Neural cell (in vitro differentiated cells): ENCODE results near the gene AGPAT2. TPM values are rescaled to one million over a fixed set of nuclear protein-coding genes. Genes with fewer than 3 reads are reported as not detected.

Experiments used
- H2AFZ ChIP-seq: fragments of 200-600, 300-800 bp; sonication (generic), shearing (Covaris generic); 2 replicates; pipeline ENCODE4 v1.6.0; 2014; ENCODE audit warnings: low read depth, mild to moderate bottlenecking, antibody characterized with exemption, low read length, moderate library complexity
- H3F3A ChIP-seq: fragments of 200-600 bp; shearing (Covaris generic); 2 replicates; pipeline ENCODE4 v1.6.1; 2016; ENCODE audit warnings: mild to moderate bottlenecking, moderate library complexity, mixed read lengths, antibody characterized with exemption, low read length; ENCODE audit not compliant: insufficient read depth, poor library complexity, severe bottlenecking
- H3K27ac ChIP-seq: fragments of 200-600, 300-800 bp; sonication (generic), shearing (Covaris generic); 2 replicates; pipeline ENCODE4 v1.5.1; 2014; ENCODE audit warnings: mild to moderate bottlenecking, low read length, moderate library complexity
- H3K27me3 ChIP-seq: fragments of 300-800, 200-600 bp; sonication (generic), shearing (Covaris generic); 2 replicates; pipeline ENCODE4 v1.6.0; 2014; ENCODE audit warnings: mild to moderate bottlenecking, low read depth, low read length, moderate library complexity; ENCODE audit not compliant: insufficient read depth
- H3K36me3 ChIP-seq: fragments of 300-800, 200-600 bp; sonication (generic), shearing (Covaris generic); 2 replicates; pipeline ENCODE4 v1.5.1; 2014; ENCODE audit warnings: mild to moderate bottlenecking, antibody characterized with exemption, low read length, moderate library complexity; ENCODE audit not compliant: insufficient read depth
- H3K4me2 ChIP-seq: fragments of 300-800, 200-600 bp; sonication (generic), shearing (Covaris generic); 2 replicates; pipeline ENCODE4 v1.6.0; 2014; ENCODE audit warnings: mild to moderate bottlenecking, low read length
- H3K4me3 ChIP-seq: fragments of 300-800, 200-600 bp; sonication (generic), shearing (Covaris generic); 2 replicates; pipeline ENCODE4 v1.5.1; 2014; ENCODE audit warnings: mild to moderate bottlenecking, low read length, moderate library complexity
- H3K79me2 ChIP-seq: fragments of 200-600 bp; shearing (Covaris generic); replicated peaks from 2 replicates; pipeline ENCODE4 v1.6.0; 2014; ENCODE audit warnings: mild to moderate bottlenecking, low read length, moderate library complexity; ENCODE audit not compliant: insufficient read depth
- H3K9ac ChIP-seq: fragments of 300-800, 200-600 bp; sonication (generic), shearing (Covaris generic); 2 replicates; pipeline ENCODE4 v1.6.1; 2016; ENCODE audit warnings: mild to moderate bottlenecking, low read length, mixed read lengths
- H3K9me2 ChIP-seq: fragments of 200-600 bp; shearing (Covaris generic); 2 replicates; pipeline ENCODE4 v1.6.1; 2016; ENCODE audit warnings: mild to moderate bottlenecking, low read length, mixed read lengths; ENCODE audit not compliant: insufficient read depth
- H3K9me3 ChIP-seq: fragments of 200-600, 300-800 bp; sonication (generic), shearing (Covaris generic); 2 replicates; pipeline ENCODE4 v1.6.1; 2016; ENCODE audit warnings: mild to moderate bottlenecking, mixed run types, low read length, moderate library complexity, mixed read lengths
- H4K20me1 ChIP-seq: fragments of 200-600 bp; shearing (Covaris generic); 2 replicates; pipeline ENCODE4 v1.6.1; 2016; ENCODE audit warnings: mild to moderate bottlenecking, mixed run types; ENCODE audit not compliant: insufficient read depth
- CTCF ChIP-seq: fragments of 450-650 bp; IDR thresholded peaks from 2 replicates; pipeline ENCODE4 v1.5.1; 2014; ENCODE audit warnings: antibody characterized with exemption, mild to moderate bottlenecking, moderate library complexity; ENCODE audit not compliant: poor library complexity, severe bottlenecking
- EP300 ChIP-seq: fragments of 450-650 bp; conservative IDR thresholded peaks from 2 replicates; pipeline ENCODE4 v1.6.1; 2014; ENCODE audit warnings: antibody characterized with exemption, mild to moderate bottlenecking, moderate library complexity; ENCODE audit not compliant: poor library complexity, severe bottlenecking
- EZH2 ChIP-seq: fragments of 200-600, 300-800 bp; shearing (Covaris generic), sonication (generic); IDR thresholded peaks from 2 replicates; pipeline ENCODE4 v1.6.1; 2014; ENCODE audit warnings: antibody characterized with exemption, low read length, borderline replicate concordance, mild to moderate bottlenecking; ENCODE audit not compliant: insufficient read depth, poor library complexity, severe bottlenecking
- MXI1 ChIP-seq: fragments of 450-650 bp; conservative IDR thresholded peaks from 2 replicates; pipeline ENCODE4 v1.6.1; 2014; ENCODE audit warnings: antibody characterized with exemption, mild to moderate bottlenecking; ENCODE audit not compliant: poor library complexity, severe bottlenecking
- POLR2AphosphoS5 ChIP-seq: IDR thresholded peaks from 2 replicates; pipeline ENCODE4 v1.6.1; 2012
- RAD21 ChIP-seq: fragments of 450-650 bp; conservative IDR thresholded peaks from 2 replicates; pipeline ENCODE4 v1.6.1; 2014; ENCODE audit warnings: antibody characterized with exemption, mild to moderate bottlenecking, moderate library complexity
- REST ChIP-seq: IDR thresholded peaks from 2 replicates; pipeline ENCODE4 v1.6.1; 2012; ENCODE audit warnings: borderline replicate concordance
- SMC3 ChIP-seq: fragments of 450-650 bp; conservative IDR thresholded peaks from 2 replicates; pipeline ENCODE4 v1.6.1; 2014; ENCODE audit warnings: antibody characterized with exemption, mild to moderate bottlenecking, moderate library complexity; ENCODE audit not compliant: poor library complexity
- TAF1 ChIP-seq: IDR thresholded peaks from 2 replicates; pipeline ENCODE4 v1.6.1; 2012; ENCODE audit warnings: low read depth
- polyA plus RNA-seq: library from polyadenylated mRNA; depleted of rRNA; stranded (reverse); fragments of >200 nt; gene quantifications from 2 replicates; pipeline ENCODE4 v1.2.3, GENCODE V29; 2014
- small RNA-seq, 3 experiments: library from RNA; depleted of rRNA; stranded (forward); fragments of <200 nt; gene quantifications; one replicate each; pipeline ENCODE3, GENCODE V24; 2012

The AGPAT2 gene
- polyA plus RNA-seq, 1 donor from 2014 or later, result 1.3 TPM

DNA sequence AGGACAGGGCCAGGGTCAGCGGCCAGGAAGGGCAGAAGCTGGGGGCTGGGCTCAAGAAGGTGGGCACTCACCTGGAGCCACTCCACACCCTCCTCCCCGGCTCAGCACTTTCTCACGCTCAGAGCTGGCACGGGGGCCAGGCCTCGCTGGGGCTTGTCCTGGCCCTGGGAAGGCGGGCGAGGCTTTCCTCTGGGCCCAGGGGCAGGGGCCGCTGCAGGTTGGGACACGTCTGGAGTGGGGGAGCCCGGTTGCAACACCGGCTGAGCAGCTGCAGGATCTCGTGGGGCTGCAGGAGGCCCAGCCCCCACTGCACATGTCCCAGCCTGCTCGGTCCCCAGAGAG, 63.4 kb downstream of the AGPAT2 start:
- Histone ChIP-seq H3K9ac (no peak overlapping the region), H3K79me2 (no peaks in the 10 kb centered on the region), H3F3A (no peaks in the 10 kb centered on the region), H3K36me3 (no peaks in the 10 kb centered on the region), H2AFZ (no peak overlapping the region), H3K4me3 (no peak overlapping the region), H3K9me2 (no peaks in the 10 kb centered on the region), H3K27me3 (no peaks in the 10 kb centered on the region), H4K20me1 (no peaks in the 10 kb centered on the region), H3K27ac (no peak overlapping the region), H3K9me3 (no peaks in the 10 kb centered on the region), H3K4me2 (no peak overlapping the region)
- TF ChIP-seq MXI1 (no peak), REST (no peak), EZH2 (no peak), EP300 (no peak), SMC3 (no peak), CTCF (no peak), RAD21 (no peak), TAF1 (no peak), POLR2AphosphoS5 (no peak)

Small RNA genes within 50 kb of the gene (small RNA-seq; reads per million reads assigned to genes)
- gene MIR126, result 346 to 398 (median 359) reads per million in 3 experiments

Other genes with a start within 250 kb of the AGPAT2 start
- gene INPP5E, start 247.6 kb downstream of the AGPAT2 start, polyA plus RNA-seq, result 17.9 and 24.0 TPM in 2 replicates
- gene SEC16A, start 204.4 kb downstream of the AGPAT2 start, polyA plus RNA-seq, result 15.4 and 21.8 TPM in 2 replicates
- gene NOTCH1, start 141.4 kb downstream of the AGPAT2 start, polyA plus RNA-seq, result 0.15 and 0.32 TPM in 2 replicates
- 8.2 and 12.5 TPM in 2 replicates for gene EGFL7, start 24.5 kb downstream of the AGPAT2 start, polyA plus RNA-seq
- 65.1 and 78.7 TPM in 2 replicates for gene DIPK1B, start 25.1 kb upstream of the AGPAT2 start, polyA plus RNA-seq
- not detected in 2 replicates for gene LCN10, start 55.5 kb upstream of the AGPAT2 start, polyA plus RNA-seq
- gene LCN6, start 61.1 kb upstream of the AGPAT2 start, polyA plus RNA-seq, result not detected in 2 replicates
- gene LCN8, start 70.8 kb upstream of the AGPAT2 start, polyA plus RNA-seq, result not detected in 2 replicates
- not detected in 2 replicates for gene LCN15, start 77.1 kb upstream of the AGPAT2 start, polyA plus RNA-seq
- gene TMEM141, start 103.9 kb upstream of the AGPAT2 start, polyA plus RNA-seq, result 30.1 and 33.1 TPM in 2 replicates
- 5.5 and 8.8 TPM in 2 replicates for gene CCDC183, start 108.9 kb upstream of the AGPAT2 start, polyA plus RNA-seq
- gene RABL6, start 120.5 kb upstream of the AGPAT2 start, polyA plus RNA-seq, result 46.4 and 58.8 TPM in 2 replicates
- gene AJM1, start 155.0 kb upstream of the AGPAT2 start, polyA plus RNA-seq, result 1.5 TPM in 2 replicates
- gene PHPT1, start 162.0 kb upstream of the AGPAT2 start, polyA plus RNA-seq, result 279 and 293 TPM in 2 replicates
- gene MAMDC4, start 164.9 kb upstream of the AGPAT2 start, polyA plus RNA-seq, result 13.1 and 23.6 TPM in 2 replicates
- gene EDF1, start 178.9 kb upstream of the AGPAT2 start, polyA plus RNA-seq, result 613 and 677 TPM in 2 replicates
- 14.6 and 21.5 TPM in 2 replicates for gene TRAF2, start 199.1 kb upstream of the AGPAT2 start, polyA plus RNA-seq